Measurements from ENCODE around the gene EFNA5. TPM values are rescaled to one million over a fixed set of nuclear protein-coding genes. Genes with fewer than 3 reads are reported as not detected.

Gene EFNA5
- 1 to 10 TPM in 2 of 3 donors, under 1 TPM in 1; 0.74 to 5.4 (median 2.8) TPM for polyA plus RNA-seq

DNA sequence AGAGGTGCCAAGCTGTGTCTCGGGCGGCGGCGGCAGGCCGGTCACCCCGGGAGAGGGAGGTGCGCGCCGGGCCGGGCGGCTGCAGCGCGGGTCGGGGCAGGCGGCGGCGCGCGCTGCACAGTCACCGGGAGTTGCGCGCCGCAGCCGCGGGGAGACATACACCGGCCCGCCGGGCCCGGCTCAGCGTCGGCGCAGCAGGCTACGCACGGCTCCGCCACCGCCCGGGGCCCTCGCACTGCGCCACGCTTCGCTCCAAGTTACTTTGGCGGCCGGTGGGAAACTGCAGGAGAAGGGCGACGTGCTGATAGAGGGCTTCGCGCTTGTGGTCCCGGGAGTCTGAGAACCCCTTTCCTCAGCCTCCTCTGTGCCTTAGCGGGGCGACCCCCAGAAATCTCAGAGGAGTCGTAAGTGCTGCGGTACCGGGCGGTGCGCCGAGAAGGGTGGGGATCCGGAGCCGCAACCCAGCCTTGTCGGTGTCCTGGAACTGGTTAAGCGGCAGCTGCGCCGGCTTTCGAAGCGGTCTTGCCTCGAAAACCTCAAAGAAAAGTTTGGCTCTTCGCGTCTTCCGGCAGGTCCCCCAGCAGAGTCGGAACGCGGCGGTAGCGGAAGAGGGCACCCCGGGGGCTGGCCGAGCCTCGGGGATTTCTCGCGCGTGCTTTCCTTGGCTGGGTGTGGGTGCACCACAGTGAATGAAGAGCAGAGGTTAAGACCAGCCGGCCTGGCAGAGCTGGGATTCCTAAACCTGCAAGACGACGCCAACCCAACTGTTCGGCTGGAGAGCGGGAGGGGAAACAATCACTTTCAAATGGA, at the start of gene EFNA5:
Gene EFNA5, minus strand, starts transcription at position 6 of the 810 bp plus-strand sequence.
- H3K27ac ChIP-seq (ENCODE audit: low read depth, low read length) = no peak within 1 kb of the TSS
- WGBS, 3 donors = 0% methylated on average over 66 to 84 of the region's 84 CpGs

DNA sequence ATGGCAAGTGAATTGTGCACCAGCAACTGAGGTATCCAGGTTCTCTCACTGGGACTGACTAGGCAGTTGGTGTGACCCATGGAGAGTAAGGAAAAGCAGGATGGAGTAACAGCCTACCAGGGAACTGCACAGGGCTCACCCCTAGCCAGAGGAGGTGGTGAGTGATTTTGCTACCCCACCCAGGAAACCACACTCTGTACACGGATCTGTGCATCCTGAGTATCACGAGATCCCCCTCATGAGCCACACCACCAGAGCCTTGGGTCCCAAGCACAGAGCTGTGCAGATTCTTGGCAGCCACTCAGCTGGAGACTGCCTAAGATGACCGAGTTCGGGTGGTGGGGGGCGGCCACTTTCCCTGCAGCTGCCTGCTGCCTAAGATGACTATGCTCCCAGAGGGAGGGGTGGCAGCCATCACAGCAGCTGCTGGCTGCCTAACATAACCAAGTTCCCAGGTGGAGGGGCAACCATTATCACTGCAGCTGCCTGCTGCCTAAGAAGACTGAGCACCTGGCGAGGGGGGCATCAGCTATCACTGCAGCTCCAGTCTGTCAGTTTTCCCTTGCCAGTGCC, 48.4 kb upstream of the EFNA5 start:
- no peak overlapping the region for H3K27ac ChIP-seq (ENCODE audit: low read depth, low read length)
- 77 to 84% (median 80%) methylated on average over 6 of the region's 6 CpGs for WGBS, 3 donors

DNA sequence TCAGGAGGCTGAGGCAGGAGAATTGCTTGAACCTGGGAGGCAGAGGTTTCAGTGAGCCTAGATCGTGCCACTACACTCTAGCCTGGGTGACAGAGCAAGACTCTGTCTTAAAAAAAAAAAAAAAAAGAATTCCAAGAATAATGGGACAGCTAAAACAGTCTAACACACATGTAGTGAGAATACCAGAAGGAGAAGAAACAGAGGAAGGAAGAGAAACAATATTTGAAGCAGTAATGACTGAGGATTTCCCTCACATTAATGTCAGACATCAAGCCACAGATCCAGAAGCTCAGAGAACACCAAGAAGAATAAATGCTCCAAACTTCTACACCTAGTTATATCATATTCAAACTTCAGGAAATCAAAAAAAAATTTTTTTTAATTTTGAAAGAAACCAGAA, 47.1 kb upstream of the EFNA5 start:
- H3K27ac ChIP-seq (ENCODE audit: low read depth, low read length) = no peak overlapping the region
- WGBS, 3 donors = 77 to 88% (median 78%) methylated on average over 1 of the region's 1 CpG

DNA sequence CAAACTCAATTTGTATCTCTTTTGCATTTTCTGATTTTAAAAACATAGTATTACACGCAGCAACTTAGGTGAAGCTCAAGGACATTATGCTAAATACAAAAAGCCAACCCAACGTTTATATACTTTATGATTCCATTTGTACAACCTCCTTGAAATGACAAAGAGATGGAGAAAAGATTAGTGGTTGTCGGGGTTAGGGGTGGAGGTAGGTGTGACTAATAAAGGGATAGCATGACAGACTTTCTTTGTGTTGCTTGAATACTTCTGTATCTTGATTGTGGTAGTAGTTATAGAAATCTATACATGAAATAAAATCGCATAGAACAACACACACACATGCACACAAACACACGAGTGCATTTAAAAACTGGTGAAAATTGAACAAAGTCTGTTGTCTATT, 42.5 kb upstream of the EFNA5 start:
- WGBS, 3 donors = 72 to 80% (median 79%) methylated on average over 5 of the region's 5 CpGs
- no peak overlapping the region for H3K27ac ChIP-seq (ENCODE audit: low read depth, low read length)

DNA sequence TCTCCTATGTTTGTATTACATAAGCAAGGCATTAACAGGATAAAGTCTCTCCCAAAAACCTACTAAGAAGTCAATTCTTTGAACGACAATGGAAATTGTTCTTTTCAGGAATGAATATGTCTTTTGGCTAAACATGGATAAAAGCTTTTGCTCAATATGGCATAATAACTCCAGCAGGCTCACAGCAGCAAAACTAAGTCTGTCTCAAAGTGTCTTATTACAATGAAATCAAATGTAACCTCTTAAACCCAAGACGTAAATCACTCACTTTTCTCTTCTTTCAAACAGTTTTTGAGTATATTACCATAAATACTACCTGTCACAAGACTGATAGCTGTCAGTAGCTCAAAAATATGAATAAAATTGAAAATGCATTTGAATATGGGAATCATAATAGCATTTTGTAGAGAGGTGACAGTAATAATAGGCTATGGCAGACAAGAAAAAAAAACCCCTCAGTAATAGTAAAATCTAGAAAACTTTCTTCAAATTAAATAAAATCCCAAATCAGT, 41.7 kb upstream of the EFNA5 start:
- WGBS, 3 donors = 86 to 91% (median 91%) methylated on average over 2 of the region's 2 CpGs
- no peak overlapping the region for H3K27ac ChIP-seq (ENCODE audit: low read depth, low read length)

DNA sequence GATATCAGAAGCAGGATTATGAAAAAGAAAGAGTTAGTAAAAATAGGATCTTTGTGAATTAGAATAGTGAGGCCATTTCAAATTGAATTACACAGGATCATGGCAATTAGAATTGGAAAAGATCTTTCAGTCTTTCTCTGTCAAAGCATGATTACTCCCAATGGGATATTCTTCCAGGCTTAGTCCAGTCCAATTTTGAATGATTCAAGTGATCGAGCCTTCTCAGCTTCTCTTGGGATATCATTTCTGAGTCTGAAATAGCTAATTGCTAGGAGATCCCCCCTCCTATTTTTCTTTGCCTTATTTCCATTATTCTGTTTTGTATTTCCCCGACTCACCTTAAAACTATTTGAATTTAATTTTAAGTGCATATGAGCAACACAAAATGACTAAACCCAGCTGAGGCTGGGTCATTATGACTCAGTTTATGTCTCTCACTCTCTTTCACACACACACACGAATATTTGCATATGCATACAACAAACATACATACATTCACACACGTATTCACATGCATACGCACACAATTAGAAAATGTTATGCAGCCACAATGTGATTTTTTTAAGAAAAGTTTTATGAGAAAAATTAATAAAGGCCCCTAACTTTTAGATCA, 34.8 kb upstream of the EFNA5 start:
- 65 to 71% (median 70%) methylated on average over 5 of the region's 5 CpGs for WGBS, 3 donors

DNA sequence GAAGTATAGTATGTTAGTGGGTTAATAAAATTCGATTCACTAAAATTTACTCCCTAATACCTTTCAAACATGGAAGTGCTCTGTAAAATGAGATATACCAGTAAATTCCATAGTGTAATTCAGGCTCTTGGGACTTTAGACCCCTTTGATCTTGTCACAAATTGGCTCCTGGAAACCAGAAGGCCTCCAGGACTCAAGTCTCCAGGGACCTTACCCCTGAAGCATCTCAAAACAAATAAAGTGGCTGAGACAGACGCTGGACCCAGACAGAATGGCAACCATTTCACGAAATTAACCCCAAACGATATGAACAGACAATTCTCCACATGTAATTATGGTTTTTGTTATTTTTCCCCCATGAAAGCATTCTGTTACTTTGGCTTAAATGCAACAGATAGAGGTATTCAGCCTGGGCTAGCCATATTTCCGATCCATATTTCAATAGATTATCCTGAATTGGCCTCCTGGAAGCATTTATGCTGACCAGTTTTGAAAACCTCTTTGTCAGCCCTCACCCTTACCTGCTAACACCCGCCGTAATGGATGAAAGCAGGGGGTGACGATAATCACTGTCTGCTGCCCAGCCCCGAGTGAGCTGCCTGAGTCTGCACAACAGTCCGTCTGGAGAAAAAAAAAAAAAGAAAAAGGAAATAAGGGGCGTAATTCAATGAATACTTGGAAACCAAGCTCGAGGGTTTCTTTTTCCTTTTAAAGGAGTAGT, 34.1 kb upstream of the EFNA5 start:
- WGBS, 3 donors = 44 to 56% (median 48%) methylated on average over 12 of the region's 12 CpGs

More for the DNA sequence above, 34.8 kb upstream of the EFNA5 start:
- no peak overlapping the region for H3K27ac ChIP-seq (ENCODE audit: low read depth, low read length)

DNA sequence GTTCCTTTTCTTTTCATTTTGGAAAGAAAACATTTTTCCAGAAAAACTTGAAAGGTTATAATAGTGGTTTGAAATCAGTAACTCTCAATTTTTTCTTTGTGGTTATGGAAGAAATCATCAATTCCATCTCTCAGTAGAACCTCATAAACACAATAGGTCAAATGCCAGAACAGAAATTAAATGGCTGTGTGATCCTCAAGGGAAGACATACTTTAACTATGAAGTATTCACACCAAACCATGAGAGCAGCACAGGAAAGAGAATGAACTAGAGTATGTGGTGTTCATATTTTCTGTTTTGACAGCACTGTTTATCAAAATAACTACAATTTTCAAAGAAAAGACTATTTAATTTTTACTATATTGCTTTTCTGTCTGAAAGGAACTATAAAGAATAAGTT, 29.7 kb upstream of the EFNA5 start:
- H3K27ac ChIP-seq (ENCODE audit: low read depth, low read length) = no peak overlapping the region

More for the DNA sequence above, 34.1 kb upstream of the EFNA5 start:
- H3K27ac ChIP-seq (ENCODE audit: low read depth, low read length) = no peak overlapping the region

DNA sequence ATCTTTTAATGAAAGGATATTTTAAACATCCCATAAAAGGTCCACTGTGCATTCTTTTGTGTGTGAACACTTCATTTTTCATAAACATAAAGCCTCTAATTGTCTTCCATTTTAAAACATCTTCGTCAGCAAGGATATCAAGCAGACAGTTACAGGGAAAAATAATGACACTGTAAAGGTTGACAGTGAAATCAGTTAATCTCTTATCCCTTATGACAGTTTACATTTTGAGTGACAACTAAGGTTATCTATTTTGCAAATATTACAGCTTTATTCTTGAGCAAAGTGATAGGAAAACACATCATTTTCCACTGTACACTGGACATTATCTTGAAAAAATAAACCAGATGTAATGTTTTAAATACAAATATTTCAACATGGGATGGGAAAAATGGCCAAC, 28.7 kb upstream of the EFNA5 start:
- H3K27ac ChIP-seq (ENCODE audit: low read depth, low read length) = no peak overlapping the region
- 84 to 90% (median 85%) methylated on average over 1 of the region's 1 CpG for WGBS, 3 donors

DNA sequence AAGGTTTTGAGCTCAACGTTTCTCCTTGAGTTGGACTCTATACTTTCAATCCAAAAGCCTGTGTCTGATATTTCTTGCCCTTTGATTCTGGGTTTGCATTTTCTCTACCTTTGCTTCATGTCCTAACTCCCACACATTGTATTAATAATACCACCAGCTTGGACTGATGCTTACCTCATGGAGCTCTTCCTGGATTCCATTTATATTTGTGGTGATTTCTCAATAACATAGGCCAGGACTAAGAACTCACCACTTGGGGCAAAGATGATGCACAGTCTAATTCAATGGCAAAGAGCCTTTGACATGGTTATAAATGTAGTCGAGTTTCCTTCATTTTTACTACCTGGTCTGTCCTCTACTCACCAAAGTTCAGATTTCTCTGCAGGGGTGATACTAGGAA, 27.5 kb upstream of the EFNA5 start:
- 84 to 86% (median 84%) methylated on average over 2 of the region's 2 CpGs for WGBS, 3 donors

DNA sequence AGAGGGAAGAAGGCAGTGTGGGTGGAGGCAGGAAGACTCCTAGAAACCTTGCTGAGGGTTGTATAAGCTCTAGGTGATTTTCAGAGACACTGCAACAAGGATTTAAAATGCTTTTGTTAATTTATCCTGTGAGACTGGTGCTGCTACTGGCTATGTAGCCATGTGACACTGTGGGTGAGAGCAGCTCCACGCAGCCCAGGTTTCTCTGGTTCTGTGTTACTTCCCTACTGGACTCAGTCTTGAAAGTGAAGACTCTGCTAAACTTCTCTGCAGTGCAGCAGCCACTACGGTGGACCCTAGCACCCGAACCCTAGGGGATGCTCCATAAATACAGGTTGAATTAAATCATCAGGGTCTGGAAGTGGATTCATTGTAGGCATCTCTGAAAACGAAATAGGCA, 25.8 kb upstream of the EFNA5 start:
- WGBS, 3 donors = 71 to 85% (median 75%) methylated on average over 4 of the region's 4 CpGs
- no peak overlapping the region for H3K27ac ChIP-seq (ENCODE audit: low read depth, low read length)

More for the DNA sequence above, 27.5 kb upstream of the EFNA5 start:
- no peak overlapping the region for H3K27ac ChIP-seq (ENCODE audit: low read depth, low read length)

DNA sequence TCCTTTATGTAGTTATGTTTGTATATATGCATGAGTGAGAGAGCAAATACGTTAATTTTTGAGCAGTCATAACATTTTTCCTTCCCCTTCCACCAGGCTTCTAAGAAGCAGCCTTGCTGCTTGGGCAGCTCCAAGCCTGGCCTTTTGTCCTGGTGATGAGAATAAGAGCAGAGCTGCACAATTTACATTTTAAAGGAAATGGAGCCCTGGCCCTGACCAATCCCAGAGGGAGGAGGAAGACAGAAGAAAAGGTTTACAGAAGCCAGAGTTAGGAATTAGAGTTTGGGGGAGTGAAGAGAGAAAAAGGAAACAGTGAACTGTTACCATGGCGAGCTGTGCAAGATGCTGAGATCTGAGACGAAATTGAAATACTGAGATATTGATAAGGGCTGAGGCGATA, 25.3 kb upstream of the EFNA5 start:
- whole genome bisulfite sequencing, 3 donors = 61 to 72% (median 63%) methylated on average over 4 of the region's 4 CpGs

DNA sequence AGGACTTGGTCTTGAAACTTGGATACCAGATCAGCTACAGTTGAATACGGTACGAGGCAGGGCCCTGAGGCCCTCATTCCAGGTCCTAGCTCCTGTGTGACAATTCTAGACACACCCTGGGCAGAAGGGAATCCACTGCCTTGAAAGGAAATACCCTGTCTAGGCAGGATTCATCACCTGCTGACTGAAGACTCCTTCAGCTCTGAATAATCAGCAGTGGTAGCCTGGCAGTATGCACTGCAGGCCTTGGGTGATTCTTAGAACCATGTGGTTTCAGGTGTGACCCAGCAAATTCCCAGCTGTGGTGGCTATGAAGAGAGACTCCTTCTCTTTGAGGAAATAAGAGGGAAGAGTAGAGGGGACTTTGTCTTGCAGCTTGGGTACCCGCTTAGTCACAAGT, 17.2 kb upstream of the EFNA5 start:
- 91 to 99% (median 96%) methylated on average over 3 of the region's 3 CpGs for WGBS, 3 donors
- no peak overlapping the region for H3K27ac ChIP-seq (ENCODE audit: low read depth, low read length)

More for the DNA sequence above, 25.3 kb upstream of the EFNA5 start:
- no peak overlapping the region for H3K27ac ChIP-seq (ENCODE audit: low read depth, low read length)

DNA sequence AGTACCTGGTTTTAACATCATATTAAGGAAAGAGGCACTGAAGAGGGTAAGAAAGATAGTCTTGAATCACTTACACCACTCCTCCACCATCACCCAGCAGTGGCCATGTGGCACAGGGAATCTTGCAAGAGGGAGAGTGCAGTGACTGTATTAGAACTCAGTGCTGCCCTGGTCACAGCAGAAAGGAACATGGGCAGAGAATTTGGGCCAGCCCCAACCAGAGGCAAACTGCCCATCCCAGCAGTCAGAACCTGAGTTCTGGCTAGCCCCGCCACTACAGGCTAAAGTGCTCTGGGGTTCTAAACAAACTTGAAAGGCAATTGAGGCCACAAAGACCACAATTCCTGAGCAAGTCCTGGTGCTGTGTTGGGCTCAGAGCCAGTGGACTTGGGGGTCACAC, 16.7 kb upstream of the EFNA5 start:
- WGBS, 3 donors = 89 to 92% (median 91%) methylated on average over 1 of the region's 1 CpG
- H3K27ac ChIP-seq (ENCODE audit: low read depth, low read length) = no peak overlapping the region

DNA sequence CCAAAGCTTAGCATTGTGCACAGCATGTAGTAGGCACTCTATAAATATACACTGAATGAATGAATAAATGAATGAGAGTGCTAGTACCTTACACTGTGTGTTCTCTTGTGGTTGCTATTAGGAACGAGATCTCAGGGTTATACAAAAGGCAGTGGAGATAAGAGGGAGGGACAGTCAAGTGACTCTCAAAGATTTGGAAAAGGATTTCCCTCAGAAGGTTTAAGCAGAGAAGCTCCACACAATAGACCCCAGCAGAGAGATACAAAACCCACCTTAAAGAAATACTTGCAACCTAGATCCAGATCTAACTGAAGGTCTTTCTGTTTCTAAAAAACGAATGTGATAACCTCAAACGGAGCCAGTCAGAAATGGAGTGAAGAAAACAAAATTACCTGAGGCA, 11.8 kb upstream of the EFNA5 start:
- 47 to 85% (median 76%) methylated on average over 3 of the region's 3 CpGs for WGBS, 3 donors
- no peak overlapping the region for H3K27ac ChIP-seq (ENCODE audit: low read depth, low read length)

DNA sequence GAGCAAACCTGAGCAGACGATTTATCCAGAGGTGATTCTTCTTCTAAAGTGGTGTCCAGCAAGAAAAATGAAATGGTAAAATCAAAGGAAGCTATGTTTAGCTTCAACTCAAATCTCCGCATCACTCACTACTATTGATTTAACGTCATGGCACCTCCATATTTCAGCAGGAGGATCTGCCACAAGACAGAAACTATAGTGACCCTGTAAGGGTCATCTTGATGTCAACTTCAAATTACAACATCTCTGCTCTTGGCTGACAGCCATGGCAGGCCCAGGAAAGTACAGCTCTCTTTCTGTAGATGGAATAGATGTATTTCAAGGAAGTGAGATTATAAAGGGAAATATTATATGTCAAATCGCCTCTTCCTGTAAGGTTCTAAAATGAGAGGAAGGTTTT, 10.1 kb upstream of the EFNA5 start:
- 68 to 81% (median 80%) methylated on average over 4 of the region's 4 CpGs for WGBS, 3 donors
- H3K27ac ChIP-seq (ENCODE audit: low read depth, low read length) = no peak overlapping the region

DNA sequence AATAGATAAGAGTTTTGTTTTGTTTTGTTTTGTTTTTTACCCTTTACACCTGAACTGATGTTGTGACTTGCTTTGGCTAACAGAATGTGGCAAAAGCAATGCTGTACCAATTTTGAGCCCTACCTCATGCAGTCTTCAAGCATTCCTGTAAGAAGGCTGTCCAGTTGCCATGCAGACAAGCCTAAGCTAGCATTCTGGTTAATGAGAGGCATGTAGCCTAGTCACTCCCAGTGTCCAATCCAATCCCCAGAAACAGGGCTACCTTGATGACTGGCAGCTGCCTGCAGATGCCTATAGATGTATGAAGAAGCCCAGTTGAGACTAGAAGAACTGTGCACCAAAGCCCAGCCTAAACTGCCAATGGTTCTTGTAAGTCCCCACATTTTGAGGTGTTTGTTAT, 9.4 kb upstream of the EFNA5 start:
- no peak overlapping the region for H3K27ac ChIP-seq (ENCODE audit: low read depth, low read length)

DNA sequence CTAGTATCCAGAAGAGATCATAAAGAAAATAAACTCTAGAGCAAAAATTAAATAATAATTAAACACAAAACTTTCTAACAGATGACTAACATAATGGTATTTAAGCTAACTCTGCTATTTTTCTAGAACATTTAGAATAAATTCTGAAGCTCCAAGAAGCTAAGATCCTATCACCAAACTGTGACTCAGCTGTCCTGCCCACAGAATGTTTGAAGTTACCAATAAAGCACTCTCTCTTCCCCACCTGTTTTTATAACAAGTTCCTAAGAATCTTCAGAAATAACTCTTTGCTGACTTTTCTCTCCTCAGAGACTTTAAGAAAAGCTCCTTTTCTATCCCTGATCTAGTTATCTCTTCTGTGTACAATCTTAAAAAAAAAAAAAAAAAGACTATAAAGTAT, 6.0 kb upstream of the EFNA5 start:
- no peak overlapping the region for H3K27ac ChIP-seq (ENCODE audit: low read depth, low read length)

DNA sequence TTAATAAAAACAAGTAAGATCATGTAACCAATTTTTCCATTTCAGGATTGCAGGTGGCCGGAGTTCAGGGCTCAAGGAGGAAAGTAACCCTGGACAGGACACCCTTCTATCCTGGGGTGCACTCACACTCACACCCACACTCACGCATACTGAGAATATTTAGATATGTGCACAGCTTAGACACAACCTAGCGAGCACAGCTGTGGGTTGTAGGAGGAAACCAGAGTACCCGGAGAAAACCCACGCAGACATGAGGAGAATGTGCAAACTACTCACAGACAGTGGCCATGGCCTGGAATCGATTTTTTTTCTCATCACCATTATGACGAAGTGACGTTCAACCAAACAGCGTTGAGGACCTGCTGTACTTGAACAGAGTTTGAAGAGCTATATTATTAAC, 4.5 kb upstream of the EFNA5 start:
- no peak overlapping the region for H3K27ac ChIP-seq (ENCODE audit: low read depth, low read length)
- WGBS, 3 donors = 73 to 82% (median 78%) methylated on average over 9 of the region's 9 CpGs

Data from adipose tissue (tissue), 3 donors.